ENCODE data around the gene CABS1.

CABS1 gene

GRCh38 chr4:70334681-70335080, at the start of gene CABS1:
Gene CABS1, plus strand, starts transcription at chr4:70334981. Its CDS starts 59 bp downstream, at chr4:70335040.
- no peak for TF ChIP-seq CTCF (conservative IDR thresholded peaks at IDR 0.05; ENCODE audit: low read depth, low read length)
- no peak for DNase-seq (ENCODE audit: low read depth)

GRCh38 chr4:70288651-70289050, 46.1 kb upstream of the CABS1 start:
- no peak overlapping the region for H3K4me3 ChIP-seq (ENCODE audit: low read depth, low read length)
- no peak for DNase-seq (ENCODE audit: low read depth)
- no peak for TF ChIP-seq CTCF (conservative IDR thresholded peaks at IDR 0.05; ENCODE audit: low read depth, low read length)

More at GRCh38 chr4:70334681-70335080, at the start of gene CABS1:
- no peak within 1 kb of the TSS for H3K4me3 ChIP-seq (ENCODE audit: low read depth, low read length)

- no peak for DNase-seq (ENCODE audit: low read depth)
- no peak overlapping the region for H3K4me3 ChIP-seq (ENCODE audit: low read depth, low read length)
- no peak for TF ChIP-seq CTCF (conservative IDR thresholded peaks at IDR 0.05; ENCODE audit: low read depth, low read length)
Measured at GRCh38 chr4:70291341-70291740, 43.4 kb upstream of the CABS1 start.

- no peak for DNase-seq (ENCODE audit: low read depth)
- no peak for TF ChIP-seq CTCF (conservative IDR thresholded peaks at IDR 0.05; ENCODE audit: low read depth, low read length)
- no peak overlapping the region for H3K4me3 ChIP-seq (ENCODE audit: low read depth, low read length)
Measured at GRCh38 chr4:70297576-70297975, 37.2 kb upstream of the CABS1 start.

- no peak for TF ChIP-seq CTCF (conservative IDR thresholded peaks at IDR 0.05; ENCODE audit: low read depth, low read length)
- no peak for DNase-seq (ENCODE audit: low read depth)
Measured at GRCh38 chr4:70298051-70298450, 36.7 kb upstream of the CABS1 start.

GRCh38 chr4:70299643-70300042, 35.1 kb upstream of the CABS1 start:
- no peak for DNase-seq (ENCODE audit: low read depth)
- no peak overlapping the region for H3K4me3 ChIP-seq (ENCODE audit: low read depth, low read length)
- TF ChIP-seq CTCF (conservative IDR thresholded peaks at IDR 0.05; ENCODE audit: low read depth, low read length): no peak

More at GRCh38 chr4:70298051-70298450, 36.7 kb upstream of the CABS1 start:
- H3K4me3 ChIP-seq (ENCODE audit: low read depth, low read length): no peak overlapping the region

GRCh38 chr4:70300215-70300614, 34.6 kb upstream of the CABS1 start:
- TF ChIP-seq CTCF (conservative IDR thresholded peaks at IDR 0.05; ENCODE audit: low read depth, low read length): no peak
- DNase-seq (ENCODE audit: low read depth): no peak
- H3K4me3 ChIP-seq (ENCODE audit: low read depth, low read length): no peak overlapping the region

Data from choroid plexus epithelial cell (primary cell).